ENCODE data around the gene TMEM203. TPM values are rescaled to one million over a fixed set of nuclear protein-coding genes. Genes with fewer than 3 reads are reported as not detected.

The TMEM203 gene
- total and polyA plus RNA-seq, 2 of the 13 experiments (the other 11 are each of a cell fraction or from before 2014, with no cell fraction given), result 23.4 to 36.7 TPM

DNA sequence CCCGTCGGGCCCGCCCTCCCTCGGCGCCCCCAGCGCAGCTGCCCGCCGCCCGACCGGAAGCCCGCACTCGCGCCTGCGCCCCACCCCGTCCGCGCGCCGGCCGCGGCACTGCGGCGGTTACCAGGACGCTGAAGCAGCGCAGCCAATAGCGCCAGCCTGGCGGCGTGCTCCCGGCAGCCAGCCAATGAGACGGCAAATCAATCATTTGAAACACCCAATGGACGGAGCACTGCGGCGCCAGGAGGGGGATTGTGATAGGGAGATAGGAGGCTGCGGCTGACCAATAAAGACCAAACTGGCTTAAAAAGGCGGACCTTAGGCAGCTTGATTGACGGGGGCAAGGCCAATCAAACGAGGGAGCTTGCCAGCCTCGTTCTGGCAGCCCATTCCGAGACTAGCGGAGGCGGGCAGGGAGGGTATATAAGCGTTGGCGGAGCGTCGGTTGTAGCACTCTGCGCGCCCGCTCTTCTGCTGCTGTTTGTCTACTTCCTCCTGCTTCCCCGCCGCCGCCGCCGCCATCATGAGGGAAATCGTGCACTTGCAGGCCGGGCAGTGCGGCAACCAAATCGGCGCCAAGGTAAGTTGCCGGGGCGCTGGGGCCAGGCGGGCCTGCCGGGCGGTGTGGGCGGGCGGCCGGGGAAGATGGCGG is 35.5 kb upstream of the TMEM203 start, which contains the start of gene TUBB4B (continued):
- TF ChIP-seq, protein P1, sequence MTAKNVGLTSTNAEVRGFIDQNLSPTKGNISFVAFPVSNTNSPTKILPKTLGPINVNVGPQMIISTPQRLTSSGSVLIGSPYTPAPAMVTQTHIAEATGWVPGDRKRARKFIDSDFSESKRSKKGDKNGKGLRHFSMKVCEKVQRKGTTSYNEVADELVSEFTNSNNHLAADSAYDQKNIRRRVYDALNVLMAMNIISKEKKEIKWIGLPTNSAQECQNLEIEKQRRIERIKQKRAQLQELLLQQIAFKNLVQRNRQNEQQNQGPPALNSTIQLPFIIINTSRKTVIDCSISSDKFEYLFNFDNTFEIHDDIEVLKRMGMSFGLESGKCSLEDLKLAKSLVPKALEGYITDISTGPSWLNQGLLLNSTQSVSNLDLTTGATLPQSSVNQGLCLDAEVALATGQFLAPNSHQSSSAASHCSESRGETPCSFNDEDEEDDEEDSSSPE (CRISPR knock-in tag; IDR thresholded peaks at IDR 0.05), result peak; percentile 70
- TF ChIP-seq, protein P2, sequence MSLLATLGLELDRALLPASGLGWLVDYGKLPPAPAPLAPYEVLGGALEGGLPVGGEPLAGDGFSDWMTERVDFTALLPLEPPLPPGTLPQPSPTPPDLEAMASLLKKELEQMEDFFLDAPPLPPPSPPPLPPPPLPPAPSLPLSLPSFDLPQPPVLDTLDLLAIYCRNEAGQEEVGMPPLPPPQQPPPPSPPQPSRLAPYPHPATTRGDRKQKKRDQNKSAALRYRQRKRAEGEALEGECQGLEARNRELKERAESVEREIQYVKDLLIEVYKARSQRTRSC (CRISPR knock-in tag; IDR thresholded peaks at IDR 0.05; ENCODE audit: low read depth), result no peak
- TF ChIP-seq GATAD2A (CRISPR knock-in tag; IDR thresholded peaks at IDR 0.05) (0 out of 2 replicates have a peak, but pooled peaks have one; percentile 13), ZKSCAN5 (CRISPR knock-in tag; IDR thresholded peaks at IDR 0.05) (no peak), ZFAT (CRISPR knock-in tag; conservative IDR thresholded peaks at IDR 0.05) (0 out of 2 replicates have a peak, but pooled peaks have one; percentile 4), ZNF703 (CRISPR knock-in tag; IDR thresholded peaks at IDR 0.05; ENCODE audit: borderline replicate concordance) (no peak), ZNF350 (CRISPR knock-in tag; IDR thresholded peaks at IDR 0.05; ENCODE audit: borderline replicate concordance, low read depth) (no peak; the same call in none of the 2 replicates), NPAS2 (CRISPR knock-in tag; IDR thresholded peaks at IDR 0.05; ENCODE audit: borderline replicate concordance) (no peak), JDP2 (CRISPR knock-in tag; IDR thresholded peaks at IDR 0.05; ENCODE audit: borderline replicate concordance) (peak; percentile 65), WIZ (CRISPR knock-in tag; IDR thresholded peaks at IDR 0.05) (no peak), HCFC1 (IDR thresholded peaks at IDR 0.05; ENCODE audit: low read depth, low read length) (peak; percentile 26; the same call in 1 of the 2 replicates), IRX3 (CRISPR knock-in tag; IDR thresholded peaks at IDR 0.05; ENCODE audit: borderline replicate concordance, low read depth) (peak; percentile 88; the same call in 1 of the 2 replicates), PTBP1 (IDR thresholded peaks at IDR 0.05; ENCODE audit: low read depth, low read length, poor library complexity, severe bottlenecking) (no peak), FOXC1 (CRISPR knock-in tag; IDR thresholded peaks at IDR 0.05; ENCODE audit: borderline replicate concordance) (no peak)
- TF ChIP-seq, protein P3, sequence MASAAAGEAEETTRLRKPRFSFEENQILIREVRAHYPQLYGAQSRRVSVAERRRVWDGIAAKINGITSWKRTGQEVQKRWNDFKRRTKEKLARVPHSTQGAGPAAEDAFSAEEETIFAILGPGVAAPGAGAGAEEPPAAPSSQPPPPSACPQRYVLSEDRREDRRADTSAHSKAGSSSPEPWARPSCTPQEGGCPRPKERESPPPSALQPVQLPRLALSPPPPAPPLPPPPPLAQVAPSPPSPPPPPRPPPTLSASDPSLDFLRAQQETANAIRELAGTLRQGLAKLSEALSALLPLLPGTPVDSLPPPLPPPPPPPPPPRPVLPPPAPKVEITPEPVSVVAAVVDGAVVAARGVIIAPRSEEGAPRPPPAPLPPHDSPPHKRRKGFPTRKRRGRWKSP (CRISPR knock-in tag; IDR thresholded peaks at IDR 0.05), result no peak
- TF ChIP-seq, protein P4, sequence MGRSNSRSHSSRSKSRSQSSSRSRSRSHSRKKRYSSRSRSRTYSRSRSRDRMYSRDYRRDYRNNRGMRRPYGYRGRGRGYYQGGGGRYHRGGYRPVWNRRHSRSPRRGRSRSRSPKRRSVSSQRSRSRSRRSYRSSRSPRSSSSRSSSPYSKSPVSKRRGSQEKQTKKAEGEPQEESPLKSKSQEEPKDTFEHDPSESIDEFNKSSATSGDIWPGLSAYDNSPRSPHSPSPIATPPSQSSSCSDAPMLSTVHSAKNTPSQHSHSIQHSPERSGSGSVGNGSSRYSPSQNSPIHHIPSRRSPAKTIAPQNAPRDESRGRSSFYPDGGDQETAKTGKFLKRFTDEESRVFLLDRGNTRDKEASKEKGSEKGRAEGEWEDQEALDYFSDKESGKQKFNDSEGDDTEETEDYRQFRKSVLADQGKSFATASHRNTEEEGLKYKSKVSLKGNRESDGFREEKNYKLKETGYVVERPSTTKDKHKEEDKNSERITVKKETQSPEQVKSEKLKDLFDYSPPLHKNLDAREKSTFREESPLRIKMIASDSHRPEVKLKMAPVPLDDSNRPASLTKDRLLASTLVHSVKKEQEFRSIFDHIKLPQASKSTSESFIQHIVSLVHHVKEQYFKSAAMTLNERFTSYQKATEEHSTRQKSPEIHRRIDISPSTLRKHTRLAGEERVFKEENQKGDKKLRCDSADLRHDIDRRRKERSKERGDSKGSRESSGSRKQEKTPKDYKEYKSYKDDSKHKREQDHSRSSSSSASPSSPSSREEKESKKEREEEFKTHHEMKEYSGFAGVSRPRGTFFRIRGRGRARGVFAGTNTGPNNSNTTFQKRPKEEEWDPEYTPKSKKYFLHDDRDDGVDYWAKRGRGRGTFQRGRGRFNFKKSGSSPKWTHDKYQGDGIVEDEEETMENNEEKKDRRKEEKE (IDR thresholded peaks at IDR 0.05), result no peak
- TF ChIP-seq, protein P5, sequence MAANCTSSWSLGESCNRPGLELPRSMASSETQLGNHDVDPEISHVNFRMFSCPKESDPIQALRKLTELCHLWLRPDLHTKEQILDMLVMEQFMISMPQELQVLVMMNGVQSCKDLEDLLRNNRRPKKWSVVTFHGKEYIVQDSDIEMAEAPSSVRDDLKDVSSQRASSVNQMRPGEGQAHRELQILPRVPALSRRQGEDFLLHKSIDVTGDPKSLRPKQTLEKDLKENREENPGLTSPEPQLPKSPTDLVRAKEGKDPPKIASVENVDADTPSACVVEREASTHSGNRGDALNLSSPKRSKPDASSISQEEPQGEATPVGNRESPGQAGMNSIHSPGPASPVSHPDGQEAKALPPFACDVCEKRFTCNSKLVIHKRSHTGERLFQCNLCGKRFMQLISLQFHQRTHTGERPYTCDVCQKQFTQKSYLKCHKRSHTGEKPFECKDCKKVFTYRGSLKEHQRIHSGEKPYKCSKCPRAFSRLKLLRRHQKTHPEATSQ (CRISPR knock-in tag; IDR thresholded peaks at IDR 0.05; ENCODE audit: borderline replicate concordance), result 0 out of 2 replicates have a peak, but pooled peaks have one; percentile 11
